Neural cell (in vitro differentiated cells): Measurements from ENCODE around the gene PARL. TPM values are rescaled to one million over a fixed set of nuclear protein-coding genes. Genes with fewer than 3 reads are reported as not detected.

Experiments used
- H2AFZ ChIP-seq: fragments of 200-600, 300-800 bp; sonication (generic), shearing (Covaris generic); 2 replicates; pipeline ENCODE4 v1.6.0; 2014; ENCODE audit warnings: low read depth, mild to moderate bottlenecking, antibody characterized with exemption, low read length, moderate library complexity
- H3F3A ChIP-seq: fragments of 200-600 bp; shearing (Covaris generic); 2 replicates; pipeline ENCODE4 v1.6.1; 2016; ENCODE audit warnings: mild to moderate bottlenecking, moderate library complexity, mixed read lengths, antibody characterized with exemption, low read length; ENCODE audit not compliant: insufficient read depth, poor library complexity, severe bottlenecking
- H3K27ac ChIP-seq: fragments of 200-600, 300-800 bp; sonication (generic), shearing (Covaris generic); 2 replicates; pipeline ENCODE4 v1.5.1; 2014; ENCODE audit warnings: mild to moderate bottlenecking, low read length, moderate library complexity
- H3K27me3 ChIP-seq: fragments of 300-800, 200-600 bp; sonication (generic), shearing (Covaris generic); 2 replicates; pipeline ENCODE4 v1.6.0; 2014; ENCODE audit warnings: mild to moderate bottlenecking, low read depth, low read length, moderate library complexity; ENCODE audit not compliant: insufficient read depth
- H3K36me3 ChIP-seq: fragments of 300-800, 200-600 bp; sonication (generic), shearing (Covaris generic); 2 replicates; pipeline ENCODE4 v1.5.1; 2014; ENCODE audit warnings: mild to moderate bottlenecking, antibody characterized with exemption, low read length, moderate library complexity; ENCODE audit not compliant: insufficient read depth
- H3K4me2 ChIP-seq: fragments of 300-800, 200-600 bp; sonication (generic), shearing (Covaris generic); 2 replicates; pipeline ENCODE4 v1.6.0; 2014; ENCODE audit warnings: mild to moderate bottlenecking, low read length
- H3K4me3 ChIP-seq: fragments of 300-800, 200-600 bp; sonication (generic), shearing (Covaris generic); 2 replicates; pipeline ENCODE4 v1.5.1; 2014; ENCODE audit warnings: mild to moderate bottlenecking, low read length, moderate library complexity
- H3K79me2 ChIP-seq: fragments of 200-600 bp; shearing (Covaris generic); replicated peaks from 2 replicates; pipeline ENCODE4 v1.6.0; 2014; ENCODE audit warnings: mild to moderate bottlenecking, low read length, moderate library complexity; ENCODE audit not compliant: insufficient read depth
- H3K9ac ChIP-seq: fragments of 300-800, 200-600 bp; sonication (generic), shearing (Covaris generic); 2 replicates; pipeline ENCODE4 v1.6.1; 2016; ENCODE audit warnings: mild to moderate bottlenecking, low read length, mixed read lengths
- H3K9me2 ChIP-seq: fragments of 200-600 bp; shearing (Covaris generic); 2 replicates; pipeline ENCODE4 v1.6.1; 2016; ENCODE audit warnings: mild to moderate bottlenecking, low read length, mixed read lengths; ENCODE audit not compliant: insufficient read depth
- H3K9me3 ChIP-seq: fragments of 200-600, 300-800 bp; sonication (generic), shearing (Covaris generic); 2 replicates; pipeline ENCODE4 v1.6.1; 2016; ENCODE audit warnings: mild to moderate bottlenecking, mixed run types, low read length, moderate library complexity, mixed read lengths
- H4K20me1 ChIP-seq: fragments of 200-600 bp; shearing (Covaris generic); 2 replicates; pipeline ENCODE4 v1.6.1; 2016; ENCODE audit warnings: mild to moderate bottlenecking, mixed run types; ENCODE audit not compliant: insufficient read depth
- MXI1 ChIP-seq: fragments of 450-650 bp; conservative IDR thresholded peaks from 2 replicates; pipeline ENCODE4 v1.6.1; 2014; ENCODE audit warnings: antibody characterized with exemption, mild to moderate bottlenecking; ENCODE audit not compliant: poor library complexity, severe bottlenecking
- POLR2AphosphoS5 ChIP-seq: IDR thresholded peaks from 2 replicates; pipeline ENCODE4 v1.6.1; 2012
- SMC3 ChIP-seq: fragments of 450-650 bp; conservative IDR thresholded peaks from 2 replicates; pipeline ENCODE4 v1.6.1; 2014; ENCODE audit warnings: antibody characterized with exemption, mild to moderate bottlenecking, moderate library complexity; ENCODE audit not compliant: poor library complexity
- polyA plus RNA-seq: library from polyadenylated mRNA; depleted of rRNA; stranded (reverse); fragments of >200 nt; gene quantifications from 2 replicates; pipeline ENCODE4 v1.2.3, GENCODE V29; 2014
- TF ChIP-seq, protein P1 (sequence below): IDR thresholded peaks from 2 replicates; pipeline ENCODE4 v1.6.1; 2012; ENCODE audit warnings: borderline replicate concordance
- TF ChIP-seq, protein P2 (sequence below): fragments of 450-650 bp; IDR thresholded peaks from 2 replicates; pipeline ENCODE4 v1.5.1; 2014; ENCODE audit warnings: antibody characterized with exemption, mild to moderate bottlenecking, moderate library complexity; ENCODE audit not compliant: poor library complexity, severe bottlenecking

PARL gene
- polyA plus RNA-seq, 1 donor from 2014 or later, result 59.2 TPM

DNA sequence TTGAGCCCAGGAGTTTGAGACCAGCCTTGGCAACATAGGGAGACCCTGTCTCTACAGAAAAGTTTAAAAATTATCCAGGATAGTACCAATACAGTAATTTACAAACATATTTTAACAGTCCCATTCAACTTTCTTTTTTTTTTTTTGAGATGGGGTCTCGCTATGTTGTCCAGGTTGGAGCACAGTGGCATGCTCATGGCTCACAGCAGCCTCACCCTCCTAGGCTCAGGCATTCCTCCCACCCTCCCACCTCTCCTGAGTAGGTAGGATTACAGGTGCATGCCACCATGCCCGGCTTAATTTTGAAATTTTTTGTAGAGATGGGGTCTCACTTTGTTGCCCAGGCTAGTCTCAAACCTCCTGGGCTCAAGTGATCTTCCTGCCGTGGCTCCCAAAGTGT, 46.8 kb downstream of the PARL start:
- Histone ChIP-seq H3K9ac (no peak overlapping the region), H3K27me3 (no peaks in the 10 kb centered on the region), H3K4me2 (no peak overlapping the region), H3F3A (no peaks in the 10 kb centered on the region), H2AFZ (no peak overlapping the region), H3K9me3 (no peaks in the 10 kb centered on the region), H3K36me3 (peaks cover 12% of the 10 kb centered on the region), H3K4me3 (no peak overlapping the region), H3K79me2 (no peaks in the 10 kb centered on the region), H3K27ac (no peak overlapping the region), H3K9me2 (no peaks in the 10 kb centered on the region), H4K20me1 (no peaks in the 10 kb centered on the region)
- TF ChIP-seq, protein P1, sequence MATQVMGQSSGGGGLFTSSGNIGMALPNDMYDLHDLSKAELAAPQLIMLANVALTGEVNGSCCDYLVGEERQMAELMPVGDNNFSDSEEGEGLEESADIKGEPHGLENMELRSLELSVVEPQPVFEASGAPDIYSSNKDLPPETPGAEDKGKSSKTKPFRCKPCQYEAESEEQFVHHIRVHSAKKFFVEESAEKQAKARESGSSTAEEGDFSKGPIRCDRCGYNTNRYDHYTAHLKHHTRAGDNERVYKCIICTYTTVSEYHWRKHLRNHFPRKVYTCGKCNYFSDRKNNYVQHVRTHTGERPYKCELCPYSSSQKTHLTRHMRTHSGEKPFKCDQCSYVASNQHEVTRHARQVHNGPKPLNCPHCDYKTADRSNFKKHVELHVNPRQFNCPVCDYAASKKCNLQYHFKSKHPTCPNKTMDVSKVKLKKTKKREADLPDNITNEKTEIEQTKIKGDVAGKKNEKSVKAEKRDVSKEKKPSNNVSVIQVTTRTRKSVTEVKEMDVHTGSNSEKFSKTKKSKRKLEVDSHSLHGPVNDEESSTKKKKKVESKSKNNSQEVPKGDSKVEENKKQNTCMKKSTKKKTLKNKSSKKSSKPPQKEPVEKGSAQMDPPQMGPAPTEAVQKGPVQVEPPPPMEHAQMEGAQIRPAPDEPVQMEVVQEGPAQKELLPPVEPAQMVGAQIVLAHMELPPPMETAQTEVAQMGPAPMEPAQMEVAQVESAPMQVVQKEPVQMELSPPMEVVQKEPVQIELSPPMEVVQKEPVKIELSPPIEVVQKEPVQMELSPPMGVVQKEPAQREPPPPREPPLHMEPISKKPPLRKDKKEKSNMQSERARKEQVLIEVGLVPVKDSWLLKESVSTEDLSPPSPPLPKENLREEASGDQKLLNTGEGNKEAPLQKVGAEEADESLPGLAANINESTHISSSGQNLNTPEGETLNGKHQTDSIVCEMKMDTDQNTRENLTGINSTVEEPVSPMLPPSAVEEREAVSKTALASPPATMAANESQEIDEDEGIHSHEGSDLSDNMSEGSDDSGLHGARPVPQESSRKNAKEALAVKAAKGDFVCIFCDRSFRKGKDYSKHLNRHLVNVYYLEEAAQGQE, result no peak
- TF ChIP-seq POLR2AphosphoS5 (no peak), SMC3 (no peak)
- TF ChIP-seq, protein P2, sequence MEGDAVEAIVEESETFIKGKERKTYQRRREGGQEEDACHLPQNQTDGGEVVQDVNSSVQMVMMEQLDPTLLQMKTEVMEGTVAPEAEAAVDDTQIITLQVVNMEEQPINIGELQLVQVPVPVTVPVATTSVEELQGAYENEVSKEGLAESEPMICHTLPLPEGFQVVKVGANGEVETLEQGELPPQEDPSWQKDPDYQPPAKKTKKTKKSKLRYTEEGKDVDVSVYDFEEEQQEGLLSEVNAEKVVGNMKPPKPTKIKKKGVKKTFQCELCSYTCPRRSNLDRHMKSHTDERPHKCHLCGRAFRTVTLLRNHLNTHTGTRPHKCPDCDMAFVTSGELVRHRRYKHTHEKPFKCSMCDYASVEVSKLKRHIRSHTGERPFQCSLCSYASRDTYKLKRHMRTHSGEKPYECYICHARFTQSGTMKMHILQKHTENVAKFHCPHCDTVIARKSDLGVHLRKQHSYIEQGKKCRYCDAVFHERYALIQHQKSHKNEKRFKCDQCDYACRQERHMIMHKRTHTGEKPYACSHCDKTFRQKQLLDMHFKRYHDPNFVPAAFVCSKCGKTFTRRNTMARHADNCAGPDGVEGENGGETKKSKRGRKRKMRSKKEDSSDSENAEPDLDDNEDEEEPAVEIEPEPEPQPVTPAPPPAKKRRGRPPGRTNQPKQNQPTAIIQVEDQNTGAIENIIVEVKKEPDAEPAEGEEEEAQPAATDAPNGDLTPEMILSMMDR, result no peak

DNA sequence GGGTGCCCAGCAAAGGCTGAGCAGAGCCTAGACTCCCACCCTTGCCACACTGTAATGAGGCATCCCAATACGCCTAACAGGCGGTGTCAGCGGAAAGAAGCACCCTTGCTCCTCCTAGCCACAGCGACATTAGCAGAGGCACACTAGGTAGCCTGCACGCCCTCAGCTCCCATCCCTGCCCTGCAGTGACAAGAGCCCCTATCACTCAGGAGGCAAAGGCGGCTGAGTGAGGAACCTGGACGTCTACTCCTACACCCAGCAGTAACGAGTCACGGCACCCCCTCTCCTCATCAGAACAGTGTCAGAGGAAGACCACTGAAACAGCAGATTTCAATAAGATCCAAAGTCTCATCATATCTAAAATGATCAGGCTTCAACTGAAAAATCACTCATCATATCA, 47.3 kb downstream of the PARL start:
- Histone ChIP-seq H3K79me2 (no peaks in the 10 kb centered on the region), H3K27me3 (no peaks in the 10 kb centered on the region), H3K9ac (no peak overlapping the region), H4K20me1 (no peaks in the 10 kb centered on the region), H3K4me3 (no peak overlapping the region), H3K4me2 (no peak overlapping the region), H2AFZ (no peak overlapping the region), H3F3A (no peaks in the 10 kb centered on the region), H3K9me3 (no peaks in the 10 kb centered on the region), H3K36me3 (peaks cover 12% of the 10 kb centered on the region), H3K27ac (no peak overlapping the region), H3K9me2 (no peaks in the 10 kb centered on the region)
- TF ChIP-seq, protein P1, result no peak
- TF ChIP-seq MXI1 (no peak), SMC3 (no peak)
